K562 (cell line): Measurements from ENCODE around the gene WDR81. TPM values are rescaled to one million over a fixed set of nuclear protein-coding genes. Genes with fewer than 3 reads are reported as not detected.

ENCODE experiments used
- ARID1B ChIP-seq: fragments of 450-650 bp; IDR thresholded peaks from 2 replicates; pipeline ENCODE4 v1.6.1; 2016; ENCODE audit warnings: antibody characterized with exemption, mild to moderate bottlenecking, inconsistent platforms
- CBFA2T2 ChIP-seq: fragments of 450-650 bp; conservative IDR thresholded peaks from 2 replicates; pipeline ENCODE4 v1.6.1; 2017; ENCODE audit warnings: mild to moderate bottlenecking
- FOSL1 ChIP-seq: fragments of 200-800 bp; sonication (Bioruptor generic); conservative IDR thresholded peaks from 2 replicates; pipeline ENCODE4 v1.6.1; 2016; ENCODE audit warnings: missing genetic modification characterization, missing compliant biosample characterization
- GTF2A2 ChIP-seq: IDR thresholded peaks from 2 replicates; pipeline ENCODE4 v1.6.1; 2016; ENCODE audit warnings: mild to moderate bottlenecking, missing genetic modification characterization, missing compliant biosample characterization
- JUNB ChIP-seq: fragments of 450-650 bp; formaldehyde crosslinking; conservative IDR thresholded peaks from 2 replicates; pipeline ENCODE4 v1.4.0; 2020; ENCODE audit warnings: mild to moderate bottlenecking
- POLR2AphosphoS5 ChIP-seq: IDR thresholded peaks from 2 replicates; pipeline ENCODE4 v1.6.1; 2011; ENCODE audit warnings: mild to moderate bottlenecking, low read depth, low read length, moderate library complexity; ENCODE audit not compliant: control insufficient read depth, insufficient read depth
- ZFX ChIP-seq: sonication (generic); formaldehyde crosslinking; IDR thresholded peaks from 2 replicates; pipeline ENCODE4 v1.8.0; 2022; ENCODE audit warnings: mild to moderate bottlenecking, missing genetic modification reagents, moderate library complexity
- ZNF232 ChIP-seq: sonication (generic); formaldehyde crosslinking; IDR thresholded peaks from 2 replicates; pipeline ENCODE4 v1.8.0; 2022; ENCODE audit warnings: mild to moderate bottlenecking, missing genetic modification reagents
- polyA plus RNA-seq, 8 experiments: library from polyadenylated mRNA; depleted of rRNA in 4 of 8; stranded (reverse) in 5 of 8; unstranded in 3 of 8; fragments of >200 nt; fragmentation: Nextera tagmentation in 2 of 8; fragmentation: Illumina TruSeq in 1 of 8; extraction: Ambion mirVana in 2 of 8; extraction: Trizol in 1 of 8; gene quantifications; 2 replicates each; pipeline versions ENCODE4 v1.2.1 to v1.2.3, GENCODE V29; 2011 to 2014; ENCODE audit warnings: inconsistent platforms in 1 of 8, missing spikeins in 1 of 8
- total RNA-seq, 7 experiments: library from RNA; depleted of rRNA in 6 of 7; stranded (reverse); fragments of >200 nt in 6 of 7; fragmentation: Illumina TruSeq in 2 of 7; extraction: Trizol in 2 of 7; gene quantifications; 2 replicates each; pipeline versions ENCODE4 v1.2.1 to v1.2.3, GENCODE V29; 2011 to 2021; ENCODE audit warnings: low replicate concordance in 1 of 7
- TF ChIP-seq, protein P1 (sequence below): fragments of 450-650 bp; IDR thresholded peaks from 2 replicates; pipeline ENCODE4 v1.6.1; 2016; ENCODE audit warnings: mild to moderate bottlenecking, moderate library complexity
- TF ChIP-seq, protein P2 (sequence below): fragments of 200-400 bp; formaldehyde crosslinking; IDR thresholded peaks from 2 replicates; pipeline ENCODE4 v1.6.1; 2017; ENCODE audit warnings: mild to moderate bottlenecking, low read depth, low read length, moderate library complexity

Gene WDR81
- total and polyA plus RNA-seq, 9 of the 15 experiments (the other 6 are each of a cell fraction or from before 2014, with no cell fraction given): 0.01 to 17.1 (median 3.3) TPM

DNA sequence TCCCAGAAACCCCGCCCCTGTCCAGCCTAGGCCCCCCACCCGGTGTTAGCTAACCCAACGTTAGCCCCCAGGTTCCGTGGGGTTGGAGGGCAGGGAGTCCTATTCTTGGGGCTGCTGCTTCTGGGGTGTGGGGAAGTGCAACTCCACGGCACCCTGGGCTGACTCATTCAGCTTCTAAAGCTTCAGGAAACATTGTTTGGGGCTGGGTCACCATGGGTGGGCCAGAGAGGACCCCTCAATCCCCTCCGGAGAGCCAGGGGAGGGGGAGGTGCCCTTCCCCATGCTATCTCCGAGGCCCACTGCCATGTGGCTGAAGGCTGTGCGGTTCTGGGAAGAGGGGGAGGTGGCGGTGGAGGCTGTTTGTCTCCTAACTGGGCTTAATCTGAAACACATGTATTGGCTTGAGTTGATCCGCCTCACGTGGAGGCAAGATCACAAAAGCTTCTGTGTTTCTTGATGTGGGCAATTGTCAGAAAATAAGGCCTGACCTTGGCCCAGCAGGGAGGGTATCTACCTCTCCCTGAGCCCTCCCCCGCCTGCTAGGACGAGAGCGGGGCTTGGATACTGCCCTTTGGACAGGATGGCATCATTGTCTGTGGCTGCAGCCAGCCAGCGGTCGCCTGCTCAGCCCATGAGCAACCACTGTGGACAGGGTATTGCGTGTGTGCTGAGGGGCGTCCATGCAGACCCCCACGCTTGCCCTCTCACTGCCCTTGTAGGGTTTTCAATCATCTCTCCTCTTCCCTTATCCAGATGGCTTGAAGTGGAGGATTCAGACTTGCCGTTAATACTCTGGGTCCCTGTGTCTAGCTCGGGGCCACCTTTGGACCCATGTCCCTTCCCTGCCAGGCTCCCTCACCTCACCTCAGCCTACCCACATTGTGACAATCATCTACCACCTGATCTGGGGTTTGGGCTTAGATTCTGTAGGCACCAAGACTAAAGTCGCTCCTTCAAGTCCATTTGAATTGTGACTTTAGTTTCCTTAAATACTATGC, 38.7 kb downstream of the WDR81 start (continued):
- TF ChIP-seq, protein P1, sequence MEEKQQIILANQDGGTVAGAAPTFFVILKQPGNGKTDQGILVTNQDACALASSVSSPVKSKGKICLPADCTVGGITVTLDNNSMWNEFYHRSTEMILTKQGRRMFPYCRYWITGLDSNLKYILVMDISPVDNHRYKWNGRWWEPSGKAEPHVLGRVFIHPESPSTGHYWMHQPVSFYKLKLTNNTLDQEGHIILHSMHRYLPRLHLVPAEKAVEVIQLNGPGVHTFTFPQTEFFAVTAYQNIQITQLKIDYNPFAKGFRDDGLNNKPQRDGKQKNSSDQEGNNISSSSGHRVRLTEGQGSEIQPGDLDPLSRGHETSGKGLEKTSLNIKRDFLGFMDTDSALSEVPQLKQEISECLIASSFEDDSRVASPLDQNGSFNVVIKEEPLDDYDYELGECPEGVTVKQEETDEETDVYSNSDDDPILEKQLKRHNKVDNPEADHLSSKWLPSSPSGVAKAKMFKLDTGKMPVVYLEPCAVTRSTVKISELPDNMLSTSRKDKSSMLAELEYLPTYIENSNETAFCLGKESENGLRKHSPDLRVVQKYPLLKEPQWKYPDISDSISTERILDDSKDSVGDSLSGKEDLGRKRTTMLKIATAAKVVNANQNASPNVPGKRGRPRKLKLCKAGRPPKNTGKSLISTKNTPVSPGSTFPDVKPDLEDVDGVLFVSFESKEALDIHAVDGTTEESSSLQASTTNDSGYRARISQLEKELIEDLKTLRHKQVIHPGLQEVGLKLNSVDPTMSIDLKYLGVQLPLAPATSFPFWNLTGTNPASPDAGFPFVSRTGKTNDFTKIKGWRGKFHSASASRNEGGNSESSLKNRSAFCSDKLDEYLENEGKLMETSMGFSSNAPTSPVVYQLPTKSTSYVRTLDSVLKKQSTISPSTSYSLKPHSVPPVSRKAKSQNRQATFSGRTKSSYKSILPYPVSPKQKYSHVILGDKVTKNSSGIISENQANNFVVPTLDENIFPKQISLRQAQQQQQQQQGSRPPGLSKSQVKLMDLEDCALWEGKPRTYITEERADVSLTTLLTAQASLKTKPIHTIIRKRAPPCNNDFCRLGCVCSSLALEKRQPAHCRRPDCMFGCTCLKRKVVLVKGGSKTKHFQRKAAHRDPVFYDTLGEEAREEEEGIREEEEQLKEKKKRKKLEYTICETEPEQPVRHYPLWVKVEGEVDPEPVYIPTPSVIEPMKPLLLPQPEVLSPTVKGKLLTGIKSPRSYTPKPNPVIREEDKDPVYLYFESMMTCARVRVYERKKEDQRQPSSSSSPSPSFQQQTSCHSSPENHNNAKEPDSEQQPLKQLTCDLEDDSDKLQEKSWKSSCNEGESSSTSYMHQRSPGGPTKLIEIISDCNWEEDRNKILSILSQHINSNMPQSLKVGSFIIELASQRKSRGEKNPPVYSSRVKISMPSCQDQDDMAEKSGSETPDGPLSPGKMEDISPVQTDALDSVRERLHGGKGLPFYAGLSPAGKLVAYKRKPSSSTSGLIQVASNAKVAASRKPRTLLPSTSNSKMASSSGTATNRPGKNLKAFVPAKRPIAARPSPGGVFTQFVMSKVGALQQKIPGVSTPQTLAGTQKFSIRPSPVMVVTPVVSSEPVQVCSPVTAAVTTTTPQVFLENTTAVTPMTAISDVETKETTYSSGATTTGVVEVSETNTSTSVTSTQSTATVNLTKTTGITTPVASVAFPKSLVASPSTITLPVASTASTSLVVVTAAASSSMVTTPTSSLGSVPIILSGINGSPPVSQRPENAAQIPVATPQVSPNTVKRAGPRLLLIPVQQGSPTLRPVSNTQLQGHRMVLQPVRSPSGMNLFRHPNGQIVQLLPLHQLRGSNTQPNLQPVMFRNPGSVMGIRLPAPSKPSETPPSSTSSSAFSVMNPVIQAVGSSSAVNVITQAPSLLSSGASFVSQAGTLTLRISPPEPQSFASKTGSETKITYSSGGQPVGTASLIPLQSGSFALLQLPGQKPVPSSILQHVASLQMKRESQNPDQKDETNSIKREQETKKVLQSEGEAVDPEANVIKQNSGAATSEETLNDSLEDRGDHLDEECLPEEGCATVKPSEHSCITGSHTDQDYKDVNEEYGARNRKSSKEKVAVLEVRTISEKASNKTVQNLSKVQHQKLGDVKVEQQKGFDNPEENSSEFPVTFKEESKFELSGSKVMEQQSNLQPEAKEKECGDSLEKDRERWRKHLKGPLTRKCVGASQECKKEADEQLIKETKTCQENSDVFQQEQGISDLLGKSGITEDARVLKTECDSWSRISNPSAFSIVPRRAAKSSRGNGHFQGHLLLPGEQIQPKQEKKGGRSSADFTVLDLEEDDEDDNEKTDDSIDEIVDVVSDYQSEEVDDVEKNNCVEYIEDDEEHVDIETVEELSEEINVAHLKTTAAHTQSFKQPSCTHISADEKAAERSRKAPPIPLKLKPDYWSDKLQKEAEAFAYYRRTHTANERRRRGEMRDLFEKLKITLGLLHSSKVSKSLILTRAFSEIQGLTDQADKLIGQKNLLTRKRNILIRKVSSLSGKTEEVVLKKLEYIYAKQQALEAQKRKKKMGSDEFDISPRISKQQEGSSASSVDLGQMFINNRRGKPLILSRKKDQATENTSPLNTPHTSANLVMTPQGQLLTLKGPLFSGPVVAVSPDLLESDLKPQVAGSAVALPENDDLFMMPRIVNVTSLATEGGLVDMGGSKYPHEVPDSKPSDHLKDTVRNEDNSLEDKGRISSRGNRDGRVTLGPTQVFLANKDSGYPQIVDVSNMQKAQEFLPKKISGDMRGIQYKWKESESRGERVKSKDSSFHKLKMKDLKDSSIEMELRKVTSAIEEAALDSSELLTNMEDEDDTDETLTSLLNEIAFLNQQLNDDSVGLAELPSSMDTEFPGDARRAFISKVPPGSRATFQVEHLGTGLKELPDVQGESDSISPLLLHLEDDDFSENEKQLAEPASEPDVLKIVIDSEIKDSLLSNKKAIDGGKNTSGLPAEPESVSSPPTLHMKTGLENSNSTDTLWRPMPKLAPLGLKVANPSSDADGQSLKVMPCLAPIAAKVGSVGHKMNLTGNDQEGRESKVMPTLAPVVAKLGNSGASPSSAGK: peak; percentile 84
- TF ChIP-seq, protein P2, sequence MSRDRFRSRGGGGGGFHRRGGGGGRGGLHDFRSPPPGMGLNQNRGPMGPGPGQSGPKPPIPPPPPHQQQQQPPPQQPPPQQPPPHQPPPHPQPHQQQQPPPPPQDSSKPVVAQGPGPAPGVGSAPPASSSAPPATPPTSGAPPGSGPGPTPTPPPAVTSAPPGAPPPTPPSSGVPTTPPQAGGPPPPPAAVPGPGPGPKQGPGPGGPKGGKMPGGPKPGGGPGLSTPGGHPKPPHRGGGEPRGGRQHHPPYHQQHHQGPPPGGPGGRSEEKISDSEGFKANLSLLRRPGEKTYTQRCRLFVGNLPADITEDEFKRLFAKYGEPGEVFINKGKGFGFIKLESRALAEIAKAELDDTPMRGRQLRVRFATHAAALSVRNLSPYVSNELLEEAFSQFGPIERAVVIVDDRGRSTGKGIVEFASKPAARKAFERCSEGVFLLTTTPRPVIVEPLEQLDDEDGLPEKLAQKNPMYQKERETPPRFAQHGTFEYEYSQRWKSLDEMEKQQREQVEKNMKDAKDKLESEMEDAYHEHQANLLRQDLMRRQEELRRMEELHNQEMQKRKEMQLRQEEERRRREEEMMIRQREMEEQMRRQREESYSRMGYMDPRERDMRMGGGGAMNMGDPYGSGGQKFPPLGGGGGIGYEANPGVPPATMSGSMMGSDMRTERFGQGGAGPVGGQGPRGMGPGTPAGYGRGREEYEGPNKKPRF: no peak
- TF ChIP-seq CBFA2T2 (peak; percentile 68), ZFX (CRISPR knock-in tag) (0 out of 2 replicates have a peak, but pooled peaks have one; percentile 30), ARID1B (peak; percentile 72), ZNF232 (CRISPR knock-in tag) (no peak), JUNB (CRISPR knock-in tag) (no peak), FOSL1 (tag) (peak; percentile 44), GTF2A2 (no peak), POLR2AphosphoS5 (0 out of 2 replicates have a peak, but pooled peaks have one; percentile 36)
